Stimulated activated naive B cell treated with anti-CD40 and anti-IgM and Interleukin-4, amounts not matched to agents 10 μg/mL and 1 μg/mL and 100 μg/mL, for 72 hours (primary cell): ENCODE data around the gene PRKN.

ENCODE experiments used
- ATAC-seq, 2 donors: fragments of 150-1000 bp; cut with Tn5 transposase; replicated peaks; 2 replicates each; pipeline ENCODE4 v1.10.0; 2021; ENCODE audit warnings: moderate library complexity in 1 of 2
- DNase-seq: peaks from one replicate; pipeline ENCODE4 v3.0.0; 2021
- H3K27ac Mint-ChIP-seq: one replicate; pipeline ENCODE4 v1.8.0; 2022; ENCODE audit warnings: mild to moderate bottlenecking, mixed read lengths
- H3K27me3 Mint-ChIP-seq, 2 donors: one replicate each; pipeline ENCODE4 v1.8.0; 2022; ENCODE audit warnings: mixed read lengths in 2 of 2
- H3K36me3 Mint-ChIP-seq, 2 donors: one replicate each; pipeline ENCODE4 v1.8.0; 2022; ENCODE audit warnings: mixed read lengths in 2 of 2, mild to moderate bottlenecking in 1 of 2
- H3K4me1 Mint-ChIP-seq, 2 donors: one replicate each; pipeline ENCODE4 v1.8.0; 2022; ENCODE audit warnings: mixed read lengths in 2 of 2, mild to moderate bottlenecking in 1 of 2
- H3K4me3 Mint-ChIP-seq, 2 donors: one replicate each; pipeline ENCODE4 v1.8.0; 2022; ENCODE audit warnings: mild to moderate bottlenecking in 2 of 2, mixed read lengths in 2 of 2, moderate library complexity in 1 of 2
- H3K9me3 Mint-ChIP-seq, 2 donors: one replicate each; pipeline ENCODE4 v1.8.0; 2022; ENCODE audit warnings: mixed read lengths in 2 of 2, mild to moderate bottlenecking in 1 of 2

Gene PRKN

GRCh38 chr6:161631676-161632194 lies 1095.8 kb downstream of the PRKN start:
- DNase-seq (no peak), ATAC-seq (no peak)
- H3K27ac Mint-ChIP-seq, result no peak overlapping the region
- no peaks in the 10 kb centered on the region for H3K36me3 Mint-ChIP-seq
- H3K4me3 Mint-ChIP-seq, result no peak overlapping the region
- peaks cover 0 to 1% of the 10 kb centered on the region in 2 donors for H3K9me3 Mint-ChIP-seq
- no peaks in the 10 kb centered on the region for H3K27me3 Mint-ChIP-seq
- no peaks in the 10 kb centered on the region for H3K4me1 Mint-ChIP-seq

- no peaks in the 10 kb centered on the region for H3K27me3 Mint-ChIP-seq
- no peak overlapping the region for H3K4me3 Mint-ChIP-seq
- H3K9me3 Mint-ChIP-seq, result peaks cover 0 to 1% of the 10 kb centered on the region in 2 donors
- ATAC-seq (no peak), DNase-seq (no peak)
- no peak overlapping the region for H3K27ac Mint-ChIP-seq
- no peaks in the 10 kb centered on the region for H3K36me3 Mint-ChIP-seq
- H3K4me1 Mint-ChIP-seq, result no peaks in the 10 kb centered on the region
Measured at GRCh38 chr6:161630674-161631073, 1096.9 kb downstream of the PRKN start.

- H3K36me3 Mint-ChIP-seq, result no peaks in the 10 kb centered on the region
- ATAC-seq (no peak), DNase-seq (no peak)
- H3K9me3 Mint-ChIP-seq, result peaks cover 1 to 4% of the 10 kb centered on the region in 2 donors
- H3K27ac Mint-ChIP-seq, result no peak overlapping the region
- H3K4me3 Mint-ChIP-seq, result no peak overlapping the region
- H3K27me3 Mint-ChIP-seq, result no peaks in the 10 kb centered on the region
- no peaks in the 10 kb centered on the region for H3K4me1 Mint-ChIP-seq
Measured at GRCh38 chr6:161626132-161626676, 1101.4 kb downstream of the PRKN start.

GRCh38 chr6:161624111-161624510 lies 1103.5 kb downstream of the PRKN start:
- Mint-ChIP-seq H3K27me3 (no peaks in the 10 kb centered on the region), H3K4me3 (no peak overlapping the region), H3K36me3 (no peaks in the 10 kb centered on the region), H3K4me1 (no peaks in the 10 kb centered on the region), H3K27ac (no peak overlapping the region), H3K9me3 (peaks cover 4% of the 10 kb centered on the region in 2 donors)
- ATAC-seq (no peak), DNase-seq (no peak)

- Mint-ChIP-seq H3K27me3 (no peaks in the 10 kb centered on the region), H3K4me3 (no peak overlapping the region), H3K27ac (no peak overlapping the region), H3K36me3 (no peaks in the 10 kb centered on the region), H3K4me1 (no peaks in the 10 kb centered on the region), H3K9me3 (peaks cover 4% of the 10 kb centered on the region in 2 donors)
- no peak for DNase-seq
- no peak for ATAC-seq
Measured at GRCh38 chr6:161622779-161623178, 1104.8 kb downstream of the PRKN start.

GRCh38 chr6:161618831-161619454 lies 1108.6 kb downstream of the PRKN start:
- DNase-seq (no peak), ATAC-seq (no peak)
- Mint-ChIP-seq H3K4me1 (no peaks in the 10 kb centered on the region), H3K27ac (no peak overlapping the region), H3K4me3 (no peak overlapping the region), H3K9me3 (peaks cover 0 to 4% of the 10 kb centered on the region in 2 donors), H3K36me3 (no peaks in the 10 kb centered on the region), H3K27me3 (no peaks in the 10 kb centered on the region)

- Mint-ChIP-seq H3K4me1 (no peaks in the 10 kb centered on the region), H3K4me3 (no peak overlapping the region), H3K27me3 (no peaks in the 10 kb centered on the region), H3K27ac (no peak overlapping the region), H3K36me3 (no peaks in the 10 kb centered on the region), H3K9me3 (peaks cover 4% of the 10 kb centered on the region in 2 donors)
- no peak for DNase-seq
- ATAC-seq, result no peak
Measured at GRCh38 chr6:161613711-161614110, 1113.9 kb downstream of the PRKN start.

- Mint-ChIP-seq H3K9me3 (peaks cover 6 to 9% of the 10 kb centered on the region in 2 donors), H3K36me3 (peaks cover 0 to 1% of the 10 kb centered on the region in 2 donors), H3K4me1 (no peaks in the 10 kb centered on the region), H3K27ac (no peak overlapping the region), H3K27me3 (no peaks in the 10 kb centered on the region), H3K4me3 (no peak overlapping the region)
- DNase-seq (no peak), ATAC-seq (no peak)
Measured at GRCh38 chr6:161608771-161609170, 1118.8 kb downstream of the PRKN start.

- peaks cover 0 to 1% of the 10 kb centered on the region in 2 donors for H3K36me3 Mint-ChIP-seq
- no peak overlapping the region for H3K27ac Mint-ChIP-seq
- no peak overlapping the region for H3K4me3 Mint-ChIP-seq
- no peak for ATAC-seq
- H3K4me1 Mint-ChIP-seq, result no peaks in the 10 kb centered on the region
- peaks cover 4 to 9% of the 10 kb centered on the region in 2 donors for H3K9me3 Mint-ChIP-seq
- H3K27me3 Mint-ChIP-seq, result no peaks in the 10 kb centered on the region
- no peak for DNase-seq
Measured at GRCh38 chr6:161607696-161608297, 1119.8 kb downstream of the PRKN start.

- H3K36me3 Mint-ChIP-seq, result peaks cover 0 to 1% of the 10 kb centered on the region in 2 donors
- H3K27ac Mint-ChIP-seq, result no peak overlapping the region
- H3K9me3 Mint-ChIP-seq, result peaks cover 5 to 9% of the 10 kb centered on the region in 2 donors
Measured at GRCh38 chr6:161602359-161602758, 1125.2 kb downstream of the PRKN start.

GRCh38 chr6:161598896-161599295 lies 1128.7 kb downstream of the PRKN start:
- ATAC-seq (no peak), DNase-seq (no peak)
- Mint-ChIP-seq H3K4me1 (no peaks in the 10 kb centered on the region), H3K9me3 (peaks cover 3 to 4% of the 10 kb centered on the region in 2 donors), H3K27ac (no peak overlapping the region), H3K36me3 (no peaks in the 10 kb centered on the region), H3K27me3 (no peaks in the 10 kb centered on the region), H3K4me3 (no peak overlapping the region)

More at GRCh38 chr6:161602359-161602758, 1125.2 kb downstream of the PRKN start:
- DNase-seq (no peak), ATAC-seq (no peak)
- H3K4me1 Mint-ChIP-seq, result no peaks in the 10 kb centered on the region
- H3K27me3 Mint-ChIP-seq, result no peaks in the 10 kb centered on the region
- H3K4me3 Mint-ChIP-seq, result no peak overlapping the region

GRCh38 chr6:161596807-161597520 lies 1130.6 kb downstream of the PRKN start:
- no peak for DNase-seq

GRCh38 chr6:161594412-161594811 lies 1133.2 kb downstream of the PRKN start:
- Mint-ChIP-seq H3K4me1 (no peaks in the 10 kb centered on the region), H3K9me3 (peaks cover 2 to 5% of the 10 kb centered on the region in 2 donors), H3K27me3 (no peaks in the 10 kb centered on the region), H3K36me3 (no peaks in the 10 kb centered on the region), H3K4me3 (no peak overlapping the region), H3K27ac (no peak overlapping the region)
- DNase-seq (no peak), ATAC-seq (no peak)

More at GRCh38 chr6:161596807-161597520, 1130.6 kb downstream of the PRKN start:
- Mint-ChIP-seq H3K27ac (no peak overlapping the region), H3K4me1 (no peaks in the 10 kb centered on the region), H3K36me3 (no peaks in the 10 kb centered on the region), H3K4me3 (no peak overlapping the region), H3K27me3 (no peaks in the 10 kb centered on the region), H3K9me3 (peaks cover 4 to 9% of the 10 kb centered on the region in 2 donors)
- no peak for ATAC-seq

GRCh38 chr6:161590961-161591627 lies 1136.5 kb downstream of the PRKN start:
- DNase-seq (no peak), ATAC-seq (no peak)
- Mint-ChIP-seq H3K4me3 (no peak overlapping the region), H3K36me3 (no peaks in the 10 kb centered on the region), H3K9me3 (peaks cover 2 to 5% of the 10 kb centered on the region in 2 donors), H3K27me3 (no peaks in the 10 kb centered on the region), H3K4me1 (no peaks in the 10 kb centered on the region), H3K27ac (no peak overlapping the region)
